ENCODE measurements around the gene ZNF540.
"Not testable (repeated sequence)": the region's sequence is repeated elsewhere in the genome, so short reads cannot be mapped to it uniquely, and the experiment has no call there.

The ZNF540 gene

GRCh38 chr19:37594304-37594981, at the start of gene ZNF540, which contains the start of gene ZNF571:
Gene ZNF540, plus strand, starts transcription at chr19:37594876. Its CDS starts 3,572 bp downstream, at chr19:37598448.
Gene ZNF571, minus strand, starts transcription at chr19:37594792. Its CDS starts 8,116 bp downstream, at chr19:37586676.
- DNase-seq: peak; percentile 86

DNA sequence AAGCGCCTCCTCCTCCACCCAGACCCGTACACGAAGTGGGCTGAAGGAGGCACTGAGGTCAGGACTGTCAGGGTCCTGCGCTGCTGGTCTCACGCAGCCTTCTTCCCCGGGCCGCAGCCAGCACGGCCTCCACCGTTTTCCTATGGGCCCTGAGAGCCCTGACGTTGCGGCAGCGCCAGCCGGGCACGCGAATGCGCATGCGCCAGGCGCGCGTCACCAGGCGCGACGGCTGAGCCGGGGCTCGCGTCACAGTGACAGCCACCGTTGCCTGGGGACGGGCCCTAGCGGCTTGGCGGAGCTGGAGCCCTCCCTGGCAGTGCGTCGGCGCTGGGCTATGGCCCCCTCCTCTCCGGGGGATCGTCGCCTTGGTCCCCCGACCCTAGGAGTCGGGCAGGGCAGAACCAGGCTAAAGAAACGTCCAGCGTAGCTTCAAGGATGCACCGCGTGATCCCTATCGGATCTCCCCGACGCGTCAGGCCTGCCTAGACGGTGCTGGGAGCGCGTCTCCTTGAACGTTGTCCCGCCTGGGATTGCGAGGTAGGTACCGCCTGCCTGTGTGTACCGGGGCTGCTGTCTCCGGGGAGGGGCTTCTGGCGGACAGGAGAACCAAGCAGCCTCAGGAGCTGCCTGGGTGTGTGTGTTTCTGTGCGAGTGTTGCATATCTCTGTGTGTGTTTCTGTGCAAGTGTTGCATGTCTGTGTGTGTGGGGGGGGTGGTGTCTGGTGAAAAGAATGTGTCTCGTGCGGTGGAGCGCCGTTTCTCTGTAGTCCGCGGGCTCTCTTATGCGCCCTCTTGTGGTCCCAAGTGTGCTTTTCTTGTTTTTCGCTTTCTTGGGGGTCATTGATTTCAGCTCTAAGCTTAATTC, 43.3 kb upstream of the ZNF540 start:
- DNase-seq: no peak

GRCh38 chr19:37563518-37563917, 31.2 kb upstream of the ZNF540 start:
- DNase-seq: no peak

- DNase-seq: no peak
Observed at GRCh38 chr19:37564624-37565369, 29.9 kb upstream of the ZNF540 start.

DNA sequence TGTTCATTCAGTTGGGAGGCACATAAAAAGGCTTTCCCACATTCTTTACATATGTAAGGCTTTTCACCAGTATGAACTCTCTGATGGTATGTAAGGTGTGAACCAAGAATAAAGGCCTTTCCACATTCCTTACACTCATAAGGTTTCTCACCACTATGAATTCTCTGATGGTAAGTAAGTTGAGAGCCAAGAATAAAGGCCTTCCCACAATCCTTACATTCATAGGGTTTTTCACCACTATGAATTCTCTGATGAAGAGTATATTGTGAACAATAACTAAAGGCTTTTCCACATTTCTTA, 29.4 kb upstream of the ZNF540 start:
- DNase-seq: no peak

DNA sequence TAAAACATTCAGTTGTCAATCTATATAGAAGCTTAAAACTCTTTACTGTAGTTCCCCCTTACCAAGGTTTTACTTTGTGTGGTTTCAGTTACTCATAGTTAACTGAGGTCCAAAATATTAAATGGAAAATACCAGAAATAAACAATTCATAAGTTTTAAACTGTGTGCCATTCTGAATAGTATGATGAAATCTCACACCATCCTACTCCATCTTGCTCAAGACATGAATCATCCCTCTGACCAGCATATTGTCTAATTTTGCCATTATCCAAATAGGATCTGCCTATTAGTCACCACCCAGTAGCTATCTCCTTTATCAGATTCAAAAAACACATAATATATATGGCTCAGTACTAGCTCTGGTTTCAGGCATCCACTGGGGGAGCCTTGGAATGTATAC, 22.5 kb upstream of the ZNF540 start:
- no peak for DNase-seq

GRCh38 chr19:37583340-37583739, 11.3 kb upstream of the ZNF540 start:
- DNase-seq: no peak

GRCh38 chr19:37593996-37594303, 726 bp upstream of the ZNF540 start:
- no peak for DNase-seq

DNA sequence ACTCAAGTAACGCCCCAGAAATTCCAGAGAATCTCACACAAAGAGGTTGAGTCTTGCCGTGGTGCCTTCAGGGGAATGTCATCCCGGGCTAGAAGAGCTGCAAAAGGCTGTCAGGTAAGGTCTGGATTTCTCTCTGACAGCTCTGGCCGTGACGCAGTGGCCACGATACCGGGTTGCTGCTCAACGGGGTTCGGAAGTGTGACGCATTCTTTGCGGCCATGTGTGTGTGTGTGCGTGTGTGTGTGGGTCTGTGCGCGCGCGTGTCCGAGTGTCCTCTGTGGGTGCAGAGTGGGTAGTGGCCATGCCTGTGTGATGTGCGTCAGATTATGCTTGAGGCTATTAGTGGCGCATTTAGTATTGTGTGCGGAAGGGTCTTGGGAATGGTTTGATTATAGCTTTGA, 306 bp downstream of the ZNF540 start:
- DNase-seq: no peak

DNA sequence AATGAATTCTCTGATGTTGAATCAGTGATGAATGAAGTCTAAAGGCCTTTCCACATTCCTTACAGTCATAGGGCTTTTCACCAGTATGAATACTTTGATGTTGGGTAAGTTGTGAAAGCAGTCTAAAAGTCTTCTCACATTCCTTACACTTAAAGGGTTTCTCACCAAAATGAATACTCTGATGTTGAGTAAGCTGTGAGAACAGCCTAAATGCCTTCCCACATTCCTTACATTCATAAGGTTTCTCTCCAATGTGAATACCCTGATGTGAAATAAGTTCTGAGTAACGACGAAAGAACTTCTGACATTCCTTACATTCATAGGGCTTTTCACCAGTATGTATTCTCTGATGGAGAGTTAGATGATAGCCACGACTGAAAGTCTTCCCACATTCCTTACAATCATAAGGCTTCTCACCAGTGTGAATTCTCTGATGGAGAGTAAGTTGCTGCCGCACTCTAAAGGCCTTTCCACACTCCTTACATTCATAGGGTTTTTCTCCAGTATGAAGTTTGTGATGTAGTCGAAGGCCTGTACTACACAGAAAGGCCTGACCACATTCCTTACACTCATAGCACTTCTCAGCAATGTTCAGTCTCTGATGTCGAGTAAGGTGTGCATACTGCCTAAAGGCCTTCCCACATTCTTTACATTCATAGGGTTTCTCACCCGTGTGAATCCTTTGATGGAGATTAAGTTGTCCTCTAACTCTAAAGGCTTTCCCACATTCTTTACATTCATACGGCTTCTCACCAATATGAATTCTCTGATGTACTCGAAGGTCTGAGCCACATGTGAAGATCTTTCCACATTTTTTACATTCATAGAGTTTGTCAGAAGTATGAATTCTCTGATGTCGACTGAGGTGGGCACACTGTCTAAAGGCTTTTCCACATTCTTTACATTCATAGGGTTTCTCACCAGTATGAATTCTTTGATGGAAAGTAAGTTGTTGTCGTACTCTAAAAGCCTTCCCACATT, 40.7 kb downstream of the ZNF540 start:
- no peak for DNase-seq

DNA sequence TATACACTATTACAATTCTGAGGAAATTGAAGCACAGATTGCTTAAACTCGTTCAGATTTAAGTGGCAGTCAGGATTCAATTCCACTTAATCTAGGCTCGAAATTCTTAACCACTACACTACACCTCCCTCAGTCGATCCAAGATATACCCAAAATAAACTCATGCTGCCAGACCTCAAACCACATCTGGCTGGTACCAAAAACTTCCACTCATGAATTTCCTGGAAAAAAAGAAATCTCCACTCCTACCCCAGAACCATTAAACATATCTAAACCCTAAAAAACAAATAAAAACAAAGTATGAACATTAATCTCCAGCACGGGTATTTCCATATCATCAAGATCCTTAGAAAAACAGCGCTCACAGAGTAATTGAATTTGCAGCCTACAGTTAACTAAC, 59.4 kb downstream of the ZNF540 start:
- no peak for DNase-seq

GRCh38 chr19:37654629-37655300, 60.1 kb downstream of the ZNF540 start:
- DNase-seq: peak; percentile 47

DNA sequence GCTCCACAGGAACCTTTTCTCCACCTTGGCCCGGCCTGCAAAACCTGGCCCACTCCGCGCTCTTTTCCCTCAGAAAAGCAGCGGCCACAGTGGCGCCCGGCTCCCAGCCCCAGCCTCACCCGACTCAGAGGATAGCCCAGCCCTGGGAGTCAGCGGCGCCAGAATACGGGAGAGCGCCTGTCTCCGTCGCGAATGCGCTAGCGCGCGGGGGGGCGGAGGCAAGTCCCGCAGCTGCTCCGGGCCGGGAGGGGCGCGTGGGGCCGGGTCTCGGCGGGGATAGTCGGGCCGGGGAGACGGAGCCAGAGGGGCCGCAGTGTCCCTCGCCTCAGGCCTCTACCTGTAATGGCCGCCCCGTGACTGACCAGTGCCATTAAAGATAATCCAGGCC, 60.6 kb downstream of the ZNF540 start, which contains the start of gene ZFP30:
Gene ZFP30 (minus strand): TSS at position 165 of the 388 bp plus-strand sequence. CDS start 7,643 bp downstream, outside the sequence.
- DNase-seq: peak; percentile 85

DNA sequence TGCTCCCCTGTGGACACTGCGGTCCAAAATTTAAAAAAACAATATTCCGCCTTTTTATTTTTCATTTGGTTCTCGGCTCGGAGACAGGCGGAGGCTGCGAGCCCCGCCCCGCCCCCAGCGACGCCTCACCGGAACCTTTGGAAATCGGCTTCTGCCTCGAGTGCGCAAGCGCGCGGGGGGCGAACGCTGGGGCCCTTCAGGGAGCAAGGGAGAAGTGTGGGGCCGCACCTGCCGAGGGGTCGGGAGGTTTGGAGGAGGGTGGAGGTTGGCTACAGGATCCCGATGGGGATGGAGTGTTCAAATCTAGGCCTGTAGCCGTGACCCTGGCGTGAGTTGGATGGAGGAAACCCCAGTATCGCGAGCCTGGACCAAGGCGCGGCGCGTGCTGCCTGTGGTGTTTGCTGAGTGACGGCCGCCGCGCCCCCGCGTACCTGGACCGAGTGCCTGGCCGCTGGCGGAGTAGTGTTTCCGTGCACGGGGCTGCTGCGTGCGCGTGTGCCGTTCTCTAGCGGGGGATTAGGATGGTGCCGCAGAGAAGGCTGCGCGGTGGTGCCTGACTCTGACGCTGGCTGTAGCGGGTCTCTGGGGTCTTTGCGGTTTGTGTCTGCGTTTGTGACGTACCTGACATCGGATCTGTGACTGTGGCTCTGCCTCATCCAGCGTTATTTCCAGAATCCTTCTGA, 61.2 kb downstream of the ZNF540 start:
- DNase-seq: peak; percentile 85

DNA sequence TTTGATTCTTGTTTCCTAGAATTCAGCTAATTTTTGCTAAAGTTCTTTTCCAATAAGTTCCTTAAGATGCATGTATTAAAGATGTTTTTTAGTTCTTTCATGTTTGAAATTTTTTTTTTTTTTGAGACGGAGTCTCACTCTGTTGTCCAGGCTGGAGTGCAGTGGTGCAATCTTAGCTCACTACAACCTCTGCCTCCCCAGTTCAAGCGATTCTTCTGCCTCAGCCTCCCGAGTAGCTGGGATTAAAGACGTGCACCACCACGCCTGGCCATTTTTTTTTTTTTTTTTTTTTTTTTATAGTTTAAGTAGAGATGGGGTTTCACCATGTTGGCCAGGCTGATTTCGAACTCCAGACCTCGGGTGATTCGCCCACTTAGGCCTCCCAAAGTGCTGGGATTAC, 62.5 kb downstream of the ZNF540 start:
- not testable (repeated sequence) for DNase-seq
